Skin epidermis (tissue), 12 donors: Measurements from ENCODE around the gene GH1.
"Not testable (repeated sequence)": the region's sequence is repeated elsewhere in the genome, so short reads cannot be mapped to it uniquely, and the experiment has no call there.

Source experiments
- H3K27ac ChIP-seq, 21 experiments: fragments of 200-600 bp; sonication (generic) in 11 of 21; one replicate each; pipeline ENCODE4 v1.5.0; 2020; ENCODE audit warnings: mild to moderate bottlenecking in 3 of 21, inconsistent platforms in 2 of 21, moderate library complexity in 2 of 21
- H3K4me3 ChIP-seq, 7 experiments: fragments of 200-600 bp; sonication (generic) in 2 of 7; one replicate each; pipeline ENCODE4 v1.5.0; 2020; ENCODE audit warnings: inconsistent platforms in 2 of 7, mild to moderate bottlenecking in 2 of 7, moderate library complexity in 1 of 7

The GH1 gene

DNA sequence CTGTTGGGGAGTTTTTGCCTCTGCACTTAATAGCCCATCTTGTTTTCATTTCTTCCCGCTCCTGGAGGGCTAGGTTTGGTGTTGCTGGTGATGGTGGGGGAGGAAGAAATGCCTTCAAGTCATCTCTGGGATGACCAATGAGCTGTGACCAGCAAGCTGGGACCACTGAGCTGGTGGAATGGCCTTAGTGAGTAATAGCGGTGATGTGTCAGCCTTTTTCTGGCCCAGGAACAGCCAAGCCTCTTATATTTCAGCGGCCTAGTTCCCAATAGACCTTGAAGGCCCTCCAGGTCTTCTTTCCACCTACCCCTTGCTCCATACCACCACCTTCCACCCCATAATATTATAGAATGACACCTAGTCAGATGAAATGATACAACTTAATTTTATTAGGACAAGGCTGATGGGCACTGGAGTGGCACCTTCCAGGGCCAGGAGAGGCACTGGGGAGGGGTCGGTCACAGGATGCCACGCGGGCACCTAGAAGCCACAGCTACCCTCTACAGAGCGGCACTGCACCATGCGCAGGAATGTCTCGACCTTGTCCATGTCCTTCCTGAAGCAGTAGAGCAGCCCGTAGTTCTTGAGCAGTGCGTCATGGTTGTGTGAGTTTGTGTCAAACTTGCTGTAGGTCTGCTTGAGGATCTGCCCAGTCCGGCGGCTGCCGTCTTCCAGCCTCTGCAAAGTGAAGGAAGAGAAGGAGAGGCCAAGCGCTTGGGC lies 46.8 kb downstream of the GH1 start:
- not testable (repeated sequence) for H3K27ac ChIP-seq

GRCh38 chr17:63870292-63870665 lies 48.4 kb downstream of the GH1 start:
- H3K4me3 ChIP-seq, H3K27ac ChIP-seq: not testable (repeated sequence)

More for the DNA sequence above, 46.8 kb downstream of the GH1 start:
- H3K4me3 ChIP-seq, result not testable (repeated sequence)

- H3K27ac ChIP-seq, H3K4me3 ChIP-seq: not testable (repeated sequence)
Measured at GRCh38 chr17:63869491-63870291, 48.9 kb downstream of the GH1 start.
